HCT116 (cell line): Measurements from ENCODE around the gene ALDOC. TPM values are rescaled to one million over a fixed set of nuclear protein-coding genes. Genes with fewer than 3 reads are reported as not detected.

ENCODE experiments used
- ATAC-seq: fragments of 200-7000 bp; cut with Tn5 transposase; 2 replicates; pipeline ENCODE4 v1.9.1; 2020; ENCODE audit warnings: mild to moderate bottlenecking, moderate library complexity
- BruUV-seq: library from RNA; stranded (reverse); fragments of 400-500 nt; replicated peaks from 2 replicates; lab custom pipeline; 2021; lab: Mats Ljungman, UMichigan
- CTCF ChIA-PET: fragments of 300-600 bp; sonication (Branson Sonifier 250); formaldehyde crosslinking; loops from one replicate; lab custom pipeline; 2021; ENCODE audit warnings: antibody characterized with exemption; lab: Charles Lee
- POLR2A ChIA-PET: fragments of 300-600, 350-600 bp; sonication (Branson Sonifier 250); formaldehyde crosslinking; loops from one replicate; lab custom pipeline; 2021; ENCODE audit warnings: antibody characterized with exemption; lab: Charles Lee
- RAD21 ChIA-PET, 2 experiments: fragments of 300-600 bp; sonication (Branson Sonifier 250); formaldehyde crosslinking; loops; one replicate each; lab custom pipeline; 2023; ENCODE audit warnings: low total read pairs in 2 of 2; ENCODE audit not compliant: uncharacterized antibody in 2 of 2, unreplicated experiment in 2 of 2, low non-redundant PET in 1 of 2; lab: Charles Lee
- DNase-seq: peaks from one replicate; pipeline ENCODE4 v3.0.0-alpha.2; 2010; ENCODE audit warnings: low read depth, low spot score
- H2AFZ ChIP-seq: fragments of 200-600 bp; shearing (Covaris generic), sonication (generic); 2 replicates; pipeline ENCODE4 v1.6.1; 2017; ENCODE audit warnings: low read depth, mixed run types, mixed read lengths, antibody characterized with exemption, low read length; ENCODE audit not compliant: poor library complexity, severe bottlenecking
- H3K27ac ChIP-seq: 2 replicates; pipeline ENCODE4 v1.5.1; 2012; ENCODE audit warnings: low read depth, low read length
- H3K27me3 ChIP-seq: fragments of 200-600 bp; sonication (generic); 2 replicates; pipeline ENCODE4 v1.6.1; 2016; ENCODE audit warnings: mixed run types, low read length, mixed read lengths; ENCODE audit not compliant: insufficient read depth
- H3K36me3 ChIP-seq, 2 experiments: fragments of 200-500 bp in 1 of 2; fragments of 200-600 bp in 1 of 2; sonication (Bioruptor generic) in 1 of 2; sonication (generic) in 1 of 2; 2 replicates each; pipeline versions ENCODE4 v1.5.1 to v1.6.1; 2014 to 2016; ENCODE audit warnings: low read length in 2 of 2, inconsistent platforms in 1 of 2, mixed read lengths in 1 of 2, mixed run types in 1 of 2; ENCODE audit not compliant: insufficient read depth in 2 of 2, control insufficient read depth in 1 of 2
- H3K4me1 ChIP-seq, 2 experiments: fragments of 200-600 bp in 1 of 2; sonication (generic) in 1 of 2; 2 replicates each; pipeline versions ENCODE4 v1.5.1 to v1.6.1; 2012 to 2017; ENCODE audit warnings: low read length in 2 of 2, inconsistent platforms in 1 of 2, mild to moderate bottlenecking in 1 of 2, mixed read lengths in 1 of 2, mixed run types in 1 of 2, moderate library complexity in 1 of 2; ENCODE audit not compliant: insufficient read depth in 2 of 2, control insufficient read depth in 1 of 2
- H3K4me2 ChIP-seq: fragments of 200-600 bp; sonication (generic); 2 replicates; pipeline ENCODE4 v1.6.1; 2017; ENCODE audit warnings: mixed run types, low read length, mixed read lengths
- H3K4me3 ChIP-seq, 2 experiments: fragments of 200-600 bp in 1 of 2; sonication (generic) in 1 of 2; replicated peaks in 1 of 2; 2 replicates each; pipeline ENCODE4 v1.5.1; 2011 to 2016; ENCODE audit warnings: low read length in 2 of 2, control low read depth in 1 of 2, low read depth in 1 of 2, mild to moderate bottlenecking in 1 of 2, mixed read lengths in 1 of 2, mixed run types in 1 of 2
- H3K79me2 ChIP-seq: fragments of 200-600 bp; sonication (generic); 2 replicates; pipeline ENCODE4 v1.6.1; 2017; ENCODE audit warnings: mild to moderate bottlenecking, mixed run types, low read length, moderate library complexity, mixed read lengths; ENCODE audit not compliant: insufficient read depth
- H3K9ac ChIP-seq: fragments of 200-600 bp; sonication (generic); 2 replicates; pipeline ENCODE4 v1.6.1; 2016; ENCODE audit warnings: low read length, mixed read lengths
- H3K9me2 ChIP-seq: fragments of 200-600 bp; sonication (generic), shearing (Covaris generic); 2 replicates; pipeline ENCODE4 v1.6.1; 2017; ENCODE audit warnings: mixed run types, mild to moderate bottlenecking, moderate library complexity; ENCODE audit not compliant: insufficient read depth
- H3K9me3 ChIP-seq, 2 experiments: fragments of 200-500 bp in 1 of 2; fragments of 200-600 bp in 1 of 2; sonication (Bioruptor generic) in 1 of 2; sonication (generic) in 1 of 2; 2 replicates each; pipeline ENCODE4 v1.6.1; 2014 to 2017; ENCODE audit warnings: low read length in 2 of 2, mixed read lengths in 2 of 2, inconsistent platforms in 1 of 2, low read depth in 1 of 2, mild to moderate bottlenecking in 1 of 2, mixed run types in 1 of 2, moderate library complexity in 1 of 2; ENCODE audit not compliant: control insufficient read depth in 1 of 2, insufficient read depth in 1 of 2
- H4K20me1 ChIP-seq: fragments of 200-600 bp; sonication (generic), shearing (Covaris generic); 2 replicates; pipeline ENCODE4 v1.6.1; 2017; ENCODE audit warnings: mixed run types, mild to moderate bottlenecking, moderate library complexity; ENCODE audit not compliant: insufficient read depth
- CBX3 ChIP-seq: IDR thresholded peaks from 2 replicates; pipeline ENCODE4 v1.6.1; 2012; ENCODE audit warnings: low read depth
- CEBPB ChIP-seq: IDR thresholded peaks from 2 replicates; pipeline ENCODE4 v1.6.1; 2012; ENCODE audit warnings: low read depth
- CTCF ChIP-seq, 3 experiments: fragments of 200-600 bp in 1 of 3; sonication (generic) in 1 of 3; IDR thresholded peaks in 2 of 3; conservative IDR thresholded peaks in 1 of 3; 2 replicates each; pipeline ENCODE4 v1.5.1; 2012 to 2017; ENCODE audit warnings: low read depth in 2 of 3, low read length in 2 of 3, antibody characterized with exemption in 1 of 3, borderline replicate concordance in 1 of 3, control low read depth in 1 of 3, mild to moderate bottlenecking in 1 of 3, mixed read lengths in 1 of 3, mixed run types in 1 of 3, moderate library complexity in 1 of 3; ENCODE audit not compliant: insufficient read depth in 1 of 3
- EGR1 ChIP-seq: IDR thresholded peaks from 2 replicates; pipeline ENCODE4 v1.6.1; 2012; ENCODE audit warnings: low read depth
- ELF1 ChIP-seq: IDR thresholded peaks from 2 replicates; pipeline ENCODE4 v1.6.1; 2012; ENCODE audit warnings: low read depth, borderline replicate concordance
- FOSL1 ChIP-seq: IDR thresholded peaks from 2 replicates; pipeline ENCODE4 v1.6.1; 2012; ENCODE audit warnings: low read depth
- JUND ChIP-seq: IDR thresholded peaks from 2 replicates; pipeline ENCODE4 v1.6.1; 2012
- MAX ChIP-seq: IDR thresholded peaks from 2 replicates; pipeline ENCODE4 v1.6.1; 2012
- POLR2A ChIP-seq: IDR thresholded peaks from 2 replicates; pipeline ENCODE4 v1.7.0; 2011; ENCODE audit warnings: borderline replicate concordance; ENCODE audit not compliant: insufficient read depth, insufficient read length; ENCODE audit errors: extremely low read depth
- POLR2AphosphoS5 ChIP-seq: IDR thresholded peaks from 2 replicates; pipeline ENCODE4 v1.6.1; 2011; ENCODE audit warnings: mild to moderate bottlenecking, low read depth, low read length, moderate library complexity
- RAD21 ChIP-seq: IDR thresholded peaks from 2 replicates; pipeline ENCODE4 v1.6.1; 2012; ENCODE audit warnings: low read depth, mild to moderate bottlenecking
- SIN3A ChIP-seq: IDR thresholded peaks from 2 replicates; pipeline ENCODE4 v1.6.1; 2012; ENCODE audit warnings: low read depth
- SP1 ChIP-seq: IDR thresholded peaks from 2 replicates; pipeline ENCODE4 v1.6.1; 2012; ENCODE audit warnings: low read depth
- SRF ChIP-seq: IDR thresholded peaks from 2 replicates; pipeline ENCODE4 v1.6.1; 2012; ENCODE audit warnings: low read depth
- TCF7L2 ChIP-seq: IDR thresholded peaks from 2 replicates; pipeline ENCODE4 v1.7.0; 2011; ENCODE audit warnings: borderline replicate concordance, inconsistent platforms; ENCODE audit not compliant: insufficient read depth, insufficient read length; ENCODE audit errors: extremely low read depth
- YY1 ChIP-seq: IDR thresholded peaks from 2 replicates; pipeline ENCODE4 v1.6.1; 2011; ENCODE audit warnings: low read length, low read depth, moderate library complexity, mild to moderate bottlenecking; ENCODE audit not compliant: insufficient replicate concordance; ENCODE audit errors: extremely low read depth
- ZFX ChIP-seq: fragments of 450-650 bp; IDR thresholded peaks from 2 replicates; pipeline ENCODE4 v1.6.1; 2017
- ZNF274 ChIP-seq: fragments of 200-500 bp; sonication (Bioruptor generic); IDR thresholded peaks from 2 replicates; pipeline ENCODE4 v1.6.1; 2014; ENCODE audit warnings: mild to moderate bottlenecking, low read depth, low read length, inconsistent platforms
- intact Hi-C: fragments of 100-400 bp; cut with micrococcal nuclease; formaldehyde crosslinking; loops from 2 replicates; pipeline ENCODE4 v1.10.0; 2022
- total RNA-seq: library from RNA; stranded (reverse); gene quantifications from one replicate; pipeline ENCODE4 v1.2.1, GENCODE V29; 2021; ENCODE audit not compliant: unreplicated experiment

The ALDOC gene
- total RNA-seq, 1 experiment from 2014 or later, result 82.8 TPM

GRCh38 chr17:28572259-28573039 lies 4.2 kb downstream of the ALDOC start:
- peaks cover 0 to 2% of the 10 kb centered on the region in 2 experiments; a peak in 1 of 4 replicates for H3K36me3 ChIP-seq
- ChIA-PET CTCF (no interaction called here), RAD21 (no interaction called here), POLR2A (interaction anchor here (1.3 kb wide), 1 partner anchor 147 kb away, joined by 3 read pairs; the partner anchor contains the start of gene RPL23A)
- intact Hi-C loops, result no loop called here
- H3K27me3 ChIP-seq, result no peaks in the 10 kb centered on the region
- no TSS peak for BruUV-seq
- DNase-seq, result no peak
- peaks cover 6 to 28% of the 10 kb centered on the region in 2 experiments; a peak in 3 of 4 replicates for H3K4me1 ChIP-seq
- H3K79me2 ChIP-seq, result peaks cover 22% of the 10 kb centered on the region
- no peak for ATAC-seq
- H3K4me2 ChIP-seq, result peak overlapping the region; percentile 99
- H2AFZ ChIP-seq, result no peak overlapping the region
- peak overlapping the region; percentile 91 for H3K9ac ChIP-seq
- peak overlapping the region; percentile 34 for H3K27ac ChIP-seq
- H4K20me1 ChIP-seq, result no peaks in the 10 kb centered on the region
- TF ChIP-seq ZNF274, result no peak
- no peak for TF ChIP-seq POLR2A
- no peak for TF ChIP-seq SP1
- no peak for TF ChIP-seq TCF7L2
- no peak for TF ChIP-seq RAD21
- TF ChIP-seq ZFX, result no peak
- TF ChIP-seq POLR2AphosphoS5, result no peak; the same call in 1 of the 2 replicates
- TF ChIP-seq CEBPB, result no peak
- TF ChIP-seq SRF, result no peak
- TF ChIP-seq JUND, result no peak
- no peak for TF ChIP-seq SIN3A
- TF ChIP-seq EGR1, result no peak
- no peak for TF ChIP-seq FOSL1
- TF ChIP-seq MAX, result no peak
- TF ChIP-seq ELF1, result no peak
- no peak for TF ChIP-seq CTCF (IDR thresholded peaks at IDR 0.05 in 2 of 3, conservative IDR thresholded peaks at IDR 0.05 in 1 of 3; ENCODE audit: borderline replicate concordance in 1 of 3, insufficient read depth in 1 of 3, low read depth in 2 of 3, low read length in 2 of 3)
- TF ChIP-seq CBX3, result no peak
- TF ChIP-seq YY1, result no peak
- H3K9me3 ChIP-seq, result no peaks in the 10 kb centered on the region
- H3K4me3 ChIP-seq, result peak overlapping the region; percentile 77 to 99
- H3K9me2 ChIP-seq, result no peaks in the 10 kb centered on the region
